Activated naive CD8-positive, alpha-beta T cell treated with anti-CD3 and anti-CD28 coated beads, Interleukin-2, amount 10 ng/mL, durations not matched to agents 7 days and 5 days (primary cell): ENCODE results near the gene MTUS2. TPM values are rescaled to one million over a fixed set of nuclear protein-coding genes. Genes with fewer than 3 reads are reported as not detected.

Source experiments
- ATAC-seq: fragments of 150-1000 bp; cut with Tn5 transposase; one replicate; pipeline ENCODE4 v1.10.0; 2021; ENCODE audit warnings: low read depth, moderate library complexity
- POLR2A ChIA-PET: fragments of 350-600 bp; sonication (Branson Sonifier 250); formaldehyde crosslinking; loops from one replicate; lab custom pipeline; 2021; ENCODE audit warnings: antibody characterized with exemption; lab: Charles Lee
- DNase-seq: peaks from one replicate; pipeline ENCODE4 v3.0.0; 2021
- H3K27ac Mint-ChIP-seq: one replicate; pipeline ENCODE4 v1.8.0; 2022; ENCODE audit warnings: mild to moderate bottlenecking, mixed read lengths
- H3K27me3 Mint-ChIP-seq: one replicate; pipeline ENCODE4 v1.8.0; 2022; ENCODE audit warnings: mild to moderate bottlenecking, moderate library complexity, mixed read lengths
- H3K36me3 Mint-ChIP-seq: one replicate; pipeline ENCODE4 v1.8.0; 2021; ENCODE audit warnings: mild to moderate bottlenecking, mixed read lengths
- H3K4me1 Mint-ChIP-seq: one replicate; pipeline ENCODE4 v1.8.0; 2021; ENCODE audit warnings: mixed read lengths
- H3K4me3 Mint-ChIP-seq: one replicate; pipeline ENCODE4 v1.8.0; 2022; ENCODE audit warnings: mild to moderate bottlenecking, moderate library complexity, mixed read lengths
- H3K9me3 Mint-ChIP-seq: one replicate; pipeline ENCODE4 v1.8.0; 2021; ENCODE audit warnings: mixed read lengths
- total RNA-seq, 2 experiments: library from RNA; stranded (reverse); gene quantifications; one replicate each; pipeline ENCODE4 v1.2.3, GENCODE V29; 2021

Gene MTUS2
- total RNA-seq, 2 experiments from 2014 or later = not detected

DNA sequence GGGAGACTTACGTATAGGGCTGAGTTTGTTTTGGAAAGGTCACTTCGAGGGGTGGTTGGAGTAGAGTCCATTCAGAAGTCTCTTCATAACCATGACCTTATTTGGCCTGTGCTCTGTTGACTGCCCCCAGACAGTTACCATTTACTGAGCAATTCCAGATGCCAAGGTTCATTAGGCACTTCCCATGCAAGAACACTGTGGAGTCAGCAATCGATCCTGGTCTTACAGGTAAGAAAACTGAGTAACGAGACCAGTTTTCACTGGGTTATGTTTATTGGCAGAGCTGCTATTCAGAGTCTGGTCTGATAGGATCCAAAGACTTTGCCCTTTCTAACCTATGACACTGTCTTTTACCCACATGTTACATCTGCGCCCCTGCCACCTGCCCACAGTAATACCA is 134.7 kb downstream of the MTUS2 start:
- DNase-seq (no peak), ATAC-seq (no peak)
- Mint-ChIP-seq H3K4me3 (no peak overlapping the region), H3K36me3 (no peaks in the 10 kb centered on the region), H3K27ac (no peak overlapping the region), H3K4me1 (no peaks in the 10 kb centered on the region), H3K27me3 (no peaks in the 10 kb centered on the region), H3K9me3 (no peaks in the 10 kb centered on the region)
- POLR2A ChIA-PET = no interaction called here

DNA sequence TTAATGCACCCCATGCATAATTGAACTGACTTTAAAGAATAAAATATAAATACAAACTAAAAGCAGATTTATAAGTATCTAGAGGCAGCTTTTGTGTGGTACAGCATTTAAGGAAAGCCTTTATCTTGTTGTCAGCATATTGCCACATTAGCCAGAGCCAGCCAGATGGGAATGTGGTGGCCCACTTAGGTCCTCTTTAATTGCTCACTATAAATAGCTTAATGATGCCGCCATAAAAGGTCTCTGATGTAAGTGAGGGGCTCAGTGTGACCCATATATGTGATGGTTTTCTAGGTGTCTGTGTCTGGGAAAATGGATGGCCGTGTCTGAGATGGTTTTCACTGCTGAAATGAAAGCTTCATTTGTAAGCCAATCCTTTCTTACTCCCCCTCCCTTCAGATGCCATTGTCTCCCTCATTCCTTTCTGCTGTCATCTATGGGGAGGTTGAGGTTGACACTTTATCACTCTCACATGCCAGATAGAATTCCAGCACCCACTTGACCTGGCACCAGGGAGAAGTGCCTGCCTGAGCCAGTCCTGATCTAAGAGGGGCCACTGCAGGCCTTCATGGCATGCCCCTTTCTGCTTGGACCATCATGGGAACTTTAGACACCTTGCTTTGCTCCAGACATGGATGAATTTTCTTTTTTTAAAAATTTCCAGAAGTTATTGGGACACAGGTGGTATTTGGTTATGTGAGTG is 135.3 kb downstream of the MTUS2 start:
- ATAC-seq (no peak), DNase-seq (no peak)
- Mint-ChIP-seq H3K4me3 (no peak overlapping the region), H3K9me3 (no peaks in the 10 kb centered on the region), H3K4me1 (no peaks in the 10 kb centered on the region), H3K27ac (no peak overlapping the region), H3K27me3 (no peaks in the 10 kb centered on the region), H3K36me3 (no peaks in the 10 kb centered on the region)
- POLR2A ChIA-PET = no interaction called here

GRCh38 chr13:28958018-28958417 is 137.9 kb downstream of the MTUS2 start:
- no peaks in the 10 kb centered on the region for H3K36me3 Mint-ChIP-seq
- no peaks in the 10 kb centered on the region for H3K9me3 Mint-ChIP-seq
- no peak overlapping the region for H3K4me3 Mint-ChIP-seq
- POLR2A ChIA-PET = no interaction called here
- H3K4me1 Mint-ChIP-seq = no peaks in the 10 kb centered on the region
- H3K27ac Mint-ChIP-seq = no peak overlapping the region
- H3K27me3 Mint-ChIP-seq = no peaks in the 10 kb centered on the region
- DNase-seq = no peak
- no peak for ATAC-seq

- Mint-ChIP-seq H3K9me3 (no peaks in the 10 kb centered on the region), H3K4me3 (no peak overlapping the region), H3K4me1 (no peaks in the 10 kb centered on the region), H3K36me3 (no peaks in the 10 kb centered on the region), H3K27ac (no peak overlapping the region), H3K27me3 (no peaks in the 10 kb centered on the region)
- POLR2A ChIA-PET = no interaction called here
- no peak for DNase-seq
- ATAC-seq = no peak
These were observed 138.3 kb downstream of the MTUS2 start for GRCh38 chr13:28958441-28958840.

DNA sequence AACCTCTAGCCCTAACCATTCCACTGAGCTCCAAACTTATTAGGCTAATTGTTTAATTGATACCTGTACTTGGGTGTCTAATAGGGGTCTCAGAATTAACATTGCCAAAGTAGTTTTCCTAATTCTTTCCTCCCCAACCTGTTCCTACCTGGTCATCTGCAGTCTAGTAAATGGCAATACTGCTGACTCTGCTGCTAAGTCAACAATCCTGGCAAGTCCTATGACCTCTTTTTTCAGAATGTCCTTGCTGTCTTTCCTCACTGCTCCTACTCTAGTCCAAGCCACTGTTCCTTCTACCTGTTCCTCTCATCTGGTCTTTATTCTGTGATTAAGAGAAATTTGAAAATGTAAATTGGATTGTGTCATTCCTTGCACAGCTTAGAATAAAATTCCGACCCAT is 143.9 kb downstream of the MTUS2 start:
- H3K36me3 Mint-ChIP-seq = no peaks in the 10 kb centered on the region
- ATAC-seq = no peak
- H3K9me3 Mint-ChIP-seq = no peaks in the 10 kb centered on the region
- H3K27me3 Mint-ChIP-seq = peaks cover 1% of the 10 kb centered on the region
- H3K27ac Mint-ChIP-seq = no peak overlapping the region
- no peaks in the 10 kb centered on the region for H3K4me1 Mint-ChIP-seq
- POLR2A ChIA-PET = no interaction called here
- DNase-seq = no peak
- no peak overlapping the region for H3K4me3 Mint-ChIP-seq

- H3K27ac Mint-ChIP-seq = no peak overlapping the region
- DNase-seq = no peak
- no peak for ATAC-seq
- POLR2A ChIA-PET = no interaction called here
- H3K36me3 Mint-ChIP-seq = no peaks in the 10 kb centered on the region
- H3K4me1 Mint-ChIP-seq = no peaks in the 10 kb centered on the region
- H3K27me3 Mint-ChIP-seq = peaks cover 1% of the 10 kb centered on the region
- no peak overlapping the region for H3K4me3 Mint-ChIP-seq
- no peaks in the 10 kb centered on the region for H3K9me3 Mint-ChIP-seq
These were observed 144.7 kb downstream of the MTUS2 start for GRCh38 chr13:28964803-28965202.

- Mint-ChIP-seq H3K36me3 (no peaks in the 10 kb centered on the region), H3K9me3 (no peaks in the 10 kb centered on the region), H3K4me1 (no peaks in the 10 kb centered on the region), H3K27me3 (peaks cover 1% of the 10 kb centered on the region), H3K4me3 (no peak overlapping the region), H3K27ac (no peak overlapping the region)
- POLR2A ChIA-PET = no interaction called here
- ATAC-seq (no peak), DNase-seq (no peak)
These were observed 147.1 kb downstream of the MTUS2 start for GRCh38 chr13:28967029-28967915.

GRCh38 chr13:28976195-28976594 is 156.1 kb downstream of the MTUS2 start:
- no peaks in the 10 kb centered on the region for H3K36me3 Mint-ChIP-seq
- POLR2A ChIA-PET = no interaction called here
- no peak for ATAC-seq

GRCh38 chr13:28976636-28977035 is 156.5 kb downstream of the MTUS2 start:
- no peak overlapping the region for H3K4me3 Mint-ChIP-seq

More at GRCh38 chr13:28976195-28976594, 156.1 kb downstream of the MTUS2 start:
- Mint-ChIP-seq H3K4me1 (no peaks in the 10 kb centered on the region), H3K9me3 (no peaks in the 10 kb centered on the region), H3K27ac (no peak overlapping the region), H3K27me3 (peaks cover 6% of the 10 kb centered on the region), H3K4me3 (no peak overlapping the region)
- DNase-seq = no peak

GRCh38 chr13:28978574-28978973 is 158.4 kb downstream of the MTUS2 start:
- Mint-ChIP-seq H3K27ac (no peak overlapping the region), H3K4me1 (no peaks in the 10 kb centered on the region), H3K4me3 (no peak overlapping the region), H3K9me3 (no peaks in the 10 kb centered on the region), H3K36me3 (no peaks in the 10 kb centered on the region), H3K27me3 (peaks cover 6% of the 10 kb centered on the region)
- POLR2A ChIA-PET = no interaction called here
- DNase-seq (no peak), ATAC-seq (no peak)

More at GRCh38 chr13:28976636-28977035, 156.5 kb downstream of the MTUS2 start:
- POLR2A ChIA-PET = no interaction called here
- DNase-seq (no peak), ATAC-seq (no peak)
- H3K9me3 Mint-ChIP-seq = no peaks in the 10 kb centered on the region
- peaks cover 6% of the 10 kb centered on the region for H3K27me3 Mint-ChIP-seq
- no peaks in the 10 kb centered on the region for H3K4me1 Mint-ChIP-seq
- H3K36me3 Mint-ChIP-seq = no peaks in the 10 kb centered on the region
- H3K27ac Mint-ChIP-seq = no peak overlapping the region

DNA sequence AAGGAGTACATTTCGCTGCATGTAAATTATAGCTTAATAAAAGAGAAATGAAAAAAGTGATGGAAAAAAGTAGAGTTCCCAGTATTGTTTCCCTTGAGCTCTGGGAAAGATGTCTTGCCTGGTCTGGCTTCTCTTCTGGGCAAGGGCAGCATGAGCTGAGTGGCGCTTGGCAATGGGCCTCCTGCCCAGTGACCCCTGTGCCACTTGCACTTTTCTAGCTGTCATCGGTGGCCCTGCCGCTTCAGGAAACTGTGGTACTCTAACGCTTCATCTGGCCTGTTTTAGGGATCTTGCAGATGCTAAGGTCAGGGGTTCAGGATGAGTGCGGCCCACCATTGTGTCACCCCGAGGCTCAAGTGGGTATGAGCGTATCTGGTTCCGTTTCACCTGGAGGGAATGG is 161.4 kb downstream of the MTUS2 start:
- no peaks in the 10 kb centered on the region for H3K9me3 Mint-ChIP-seq
- ATAC-seq = no peak
- H3K36me3 Mint-ChIP-seq = no peaks in the 10 kb centered on the region
- no peaks in the 10 kb centered on the region for H3K4me1 Mint-ChIP-seq
- H3K4me3 Mint-ChIP-seq = no peak overlapping the region
- H3K27ac Mint-ChIP-seq = no peak overlapping the region
- peaks cover 4% of the 10 kb centered on the region for H3K27me3 Mint-ChIP-seq
- POLR2A ChIA-PET = no interaction called here
- DNase-seq = no peak

GRCh38 chr13:28983641-28984040 is 163.5 kb downstream of the MTUS2 start:
- Mint-ChIP-seq H3K4me3 (no peak overlapping the region), H3K36me3 (no peaks in the 10 kb centered on the region), H3K27me3 (no peaks in the 10 kb centered on the region), H3K9me3 (no peaks in the 10 kb centered on the region), H3K4me1 (no peaks in the 10 kb centered on the region), H3K27ac (no peak overlapping the region)
- POLR2A ChIA-PET = no interaction called here
- ATAC-seq (no peak), DNase-seq (no peak)

DNA sequence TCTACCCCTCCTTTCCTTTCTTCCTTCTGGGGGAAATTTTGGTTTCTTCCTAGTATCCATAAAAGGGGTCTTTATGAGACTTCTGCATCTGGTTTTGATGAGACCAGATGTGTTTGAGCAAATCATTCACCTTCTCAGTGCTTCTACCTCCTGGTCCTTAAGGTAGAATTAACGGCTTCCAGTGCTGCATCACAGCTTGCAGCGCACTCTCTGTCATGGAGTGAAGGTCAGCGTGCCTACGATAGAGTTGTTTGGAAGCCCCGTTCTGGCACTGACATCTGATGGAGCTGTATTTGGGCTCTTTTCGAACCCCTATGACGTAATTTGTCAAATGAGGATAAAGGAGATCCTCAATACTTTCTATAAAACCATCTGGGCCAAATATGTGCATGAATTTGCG is 164.2 kb downstream of the MTUS2 start:
- ATAC-seq (no peak), DNase-seq (no peak)
- Mint-ChIP-seq H3K4me1 (no peaks in the 10 kb centered on the region), H3K27ac (no peak overlapping the region), H3K27me3 (no peaks in the 10 kb centered on the region), H3K4me3 (no peak overlapping the region), H3K36me3 (no peaks in the 10 kb centered on the region), H3K9me3 (no peaks in the 10 kb centered on the region)
- POLR2A ChIA-PET = no interaction called here

- H3K27me3 Mint-ChIP-seq = no peaks in the 10 kb centered on the region
- H3K36me3 Mint-ChIP-seq = no peaks in the 10 kb centered on the region
- DNase-seq = no peak
- H3K4me3 Mint-ChIP-seq = no peak overlapping the region
- H3K9me3 Mint-ChIP-seq = peaks cover under 1% of the 10 kb centered on the region
- POLR2A ChIA-PET = no interaction called here
- H3K27ac Mint-ChIP-seq = no peak overlapping the region
- no peaks in the 10 kb centered on the region for H3K4me1 Mint-ChIP-seq
- no peak for ATAC-seq
These were observed 164.7 kb downstream of the MTUS2 start for GRCh38 chr13:28984825-28985224.
